HG03045 (cell line): ENCODE results near the gene SLF2.

ENCODE experiments used
- ATAC-seq: cut with Tn5 transposase; IDR thresholded peaks from one replicate; pipeline ENCODE4 v1.9.1; 2021; ENCODE audit warnings: mild to moderate bottlenecking, moderate library complexity; ENCODE audit not compliant: unreplicated experiment

Gene SLF2

DNA sequence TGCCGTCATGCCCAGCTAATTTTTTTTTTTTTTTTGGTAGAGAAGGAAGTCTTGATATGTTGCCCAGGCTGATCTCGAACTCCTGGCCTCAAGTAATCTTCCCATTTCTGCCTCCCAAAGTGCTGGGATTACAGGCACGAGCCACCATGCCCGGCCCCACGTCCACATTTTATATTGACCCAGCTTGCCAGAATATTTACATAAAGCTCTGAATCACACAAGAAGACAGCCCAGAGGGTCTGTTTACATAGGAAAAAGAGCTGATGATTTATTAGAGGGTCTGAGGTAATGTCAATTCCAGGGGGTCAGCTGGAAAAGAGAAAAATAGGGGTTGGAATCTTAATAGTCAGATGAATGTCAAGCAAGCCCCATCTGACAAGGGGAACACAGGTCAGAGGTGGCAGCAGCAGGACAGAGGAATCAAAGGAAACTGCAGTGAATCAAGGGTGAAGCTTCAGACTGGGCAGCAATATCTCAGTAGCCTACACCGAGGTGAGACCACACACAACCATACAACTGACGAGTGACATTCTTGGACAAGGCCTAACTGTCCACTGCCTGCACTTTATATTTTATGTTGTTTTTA lies 15.8 kb upstream of the SLF2 start:
- ATAC-seq, result no peak

DNA sequence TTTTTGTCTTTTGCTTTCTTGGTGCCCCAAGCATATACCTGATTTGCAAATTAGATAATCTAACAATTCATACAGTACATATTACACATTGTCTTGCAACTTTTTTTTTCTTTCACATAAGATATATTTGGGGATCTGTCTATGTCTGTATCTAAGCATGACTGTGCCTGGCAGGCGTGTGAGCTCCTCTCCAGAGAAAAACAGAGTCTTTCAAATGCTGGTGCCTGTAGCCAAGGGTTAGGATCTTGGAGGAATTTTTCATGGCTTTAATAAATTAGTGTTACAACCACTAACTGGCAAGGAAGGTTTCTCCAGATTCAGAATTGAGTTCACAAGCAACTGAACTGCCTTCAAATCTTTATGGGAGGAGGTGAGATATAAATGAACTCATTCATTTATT lies 14.8 kb upstream of the SLF2 start:
- ATAC-seq, result no peak

DNA sequence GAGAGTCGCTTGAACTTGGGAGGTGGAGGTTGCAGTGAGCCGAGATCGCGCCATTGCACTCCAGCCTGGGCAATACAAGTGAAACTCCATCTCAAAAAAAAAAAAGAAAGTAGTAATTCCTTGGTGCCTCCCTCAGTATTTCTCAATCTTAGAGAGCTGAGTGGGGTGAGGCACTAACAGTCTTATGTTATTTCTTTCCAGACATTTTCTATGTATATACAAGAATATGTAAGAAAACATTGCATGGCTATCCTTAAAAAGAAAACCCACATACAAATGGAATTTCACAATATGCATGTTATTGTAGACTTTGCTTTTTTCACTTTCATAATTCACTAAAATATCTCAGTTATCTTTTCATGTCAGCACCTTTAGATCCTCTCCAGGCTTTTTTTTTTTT lies 13.6 kb upstream of the SLF2 start:
- no peak for ATAC-seq

DNA sequence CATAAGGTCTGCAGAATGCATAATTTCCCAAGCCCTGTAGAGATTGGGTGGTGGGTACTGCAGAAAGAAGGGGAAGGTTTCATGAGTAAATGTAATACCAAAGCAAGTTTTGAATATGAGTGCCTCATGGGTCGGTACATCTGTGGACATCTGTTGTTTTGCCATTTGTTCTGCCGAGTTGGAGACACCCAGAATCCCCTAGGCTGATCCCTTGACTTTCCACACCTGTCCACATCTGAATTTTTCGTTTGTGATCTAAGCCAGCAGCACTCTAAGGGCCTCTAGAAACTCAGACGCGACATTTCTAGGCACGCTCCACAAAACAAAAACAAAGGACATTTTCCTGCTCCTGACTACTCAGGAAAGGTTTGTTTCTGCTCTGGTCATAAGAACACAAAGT lies 11.7 kb upstream of the SLF2 start:
- ATAC-seq, result no peak

DNA sequence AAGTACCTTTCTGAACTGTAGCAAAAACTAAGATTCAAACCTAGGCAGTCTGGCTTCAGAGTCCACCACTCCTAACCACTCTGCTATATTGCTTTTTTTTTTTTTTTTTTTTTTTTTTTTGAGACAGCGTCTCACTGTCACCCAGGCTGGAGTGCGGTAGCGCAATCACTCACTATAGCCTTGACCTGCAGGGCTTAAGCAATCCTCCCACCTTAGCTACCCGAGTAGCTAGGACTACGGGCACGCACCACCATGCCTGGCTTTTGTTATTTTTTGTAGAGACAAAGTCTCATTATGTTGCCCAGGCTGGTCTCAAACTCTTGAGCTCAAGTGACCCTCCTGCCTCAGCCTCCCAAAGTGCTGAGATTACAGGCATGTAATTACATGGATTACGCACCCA lies 10.1 kb upstream of the SLF2 start:
- no peak for ATAC-seq

DNA sequence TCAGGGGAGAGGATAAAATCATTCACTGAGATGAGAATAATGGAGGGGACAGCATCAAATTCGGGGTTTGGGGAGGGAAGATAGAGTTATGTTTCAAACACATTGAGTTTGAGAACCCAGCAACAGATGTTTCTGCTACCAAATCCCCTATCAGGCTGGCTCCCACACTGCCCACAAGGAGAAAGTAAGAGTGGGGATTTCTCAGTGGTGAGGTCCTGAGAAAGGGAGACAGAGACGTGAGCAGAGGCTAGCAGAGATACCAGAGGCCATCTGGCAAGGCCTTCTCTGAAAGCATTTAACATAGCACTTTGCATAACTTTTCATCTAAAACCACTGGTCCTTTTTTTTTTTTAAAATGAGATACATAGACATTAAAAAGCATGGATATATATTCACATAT lies 7.8 kb upstream of the SLF2 start:
- no peak for ATAC-seq

DNA sequence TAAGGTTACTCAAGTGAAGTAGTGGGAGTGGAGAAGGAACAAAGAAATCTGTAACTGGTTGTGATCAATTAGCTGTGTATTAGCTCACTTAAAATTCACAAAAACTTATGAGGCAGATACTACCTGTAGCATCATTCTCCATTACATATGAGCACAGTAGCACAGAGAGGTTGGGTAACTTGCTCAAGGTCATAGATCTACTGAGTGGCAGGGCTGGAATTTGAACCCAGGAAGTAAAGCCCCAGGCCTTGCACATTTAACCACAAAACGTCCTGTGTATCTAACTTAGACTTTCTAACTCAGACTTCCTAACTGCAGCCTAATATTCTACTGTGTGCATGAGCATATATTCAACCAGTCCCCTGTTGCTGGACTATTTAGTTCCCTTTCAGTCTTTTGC lies 5.6 kb upstream of the SLF2 start:
- ATAC-seq, result no peak

DNA sequence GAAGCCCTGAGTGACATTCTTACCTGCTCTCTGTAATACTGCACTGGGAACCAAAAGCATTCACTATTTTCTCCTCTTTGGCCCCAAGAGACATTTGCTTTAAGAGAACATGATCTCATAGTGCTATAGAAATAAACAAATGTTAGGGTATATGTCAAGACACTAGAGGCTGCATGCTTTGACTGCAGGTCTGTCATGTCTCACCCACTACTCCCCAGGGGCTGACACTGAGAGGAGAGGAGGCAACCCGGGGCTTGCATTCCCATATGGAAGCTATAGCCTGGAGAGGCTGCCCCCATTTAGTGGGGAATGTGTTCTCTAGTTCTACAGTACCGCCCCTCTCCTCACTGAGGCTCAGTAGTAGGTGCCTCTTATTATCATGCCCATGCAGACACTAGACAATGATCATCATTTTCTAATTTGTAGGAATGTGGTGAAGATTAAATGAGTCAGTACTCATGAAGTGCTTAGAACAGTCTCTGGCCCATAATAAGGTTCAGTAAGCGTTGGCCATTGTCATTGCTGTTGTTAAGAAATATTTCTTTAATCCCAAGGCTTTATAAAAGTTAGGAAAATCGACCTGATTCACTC lies 4.9 kb upstream of the SLF2 start:
- no peak for ATAC-seq

DNA sequence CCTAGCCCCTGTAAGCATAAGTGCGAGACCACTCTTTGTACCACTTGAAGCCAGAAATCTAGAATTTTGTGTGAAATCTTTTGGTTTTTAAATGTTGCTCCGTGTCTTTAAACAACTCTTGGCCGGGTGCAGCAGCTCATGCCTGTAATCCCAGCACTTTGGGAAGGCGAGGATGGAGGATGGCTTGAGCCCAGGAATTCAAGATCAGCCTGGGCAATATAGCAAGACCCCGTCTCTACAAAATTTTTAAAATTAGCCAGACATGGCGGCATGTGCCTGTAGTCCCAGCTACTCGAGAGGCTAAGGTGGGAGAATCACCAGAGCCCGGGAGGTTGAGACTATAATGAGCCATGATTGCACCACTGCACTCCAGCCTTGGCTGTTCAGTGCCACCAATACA lies 4.4 kb upstream of the SLF2 start:
- ATAC-seq, result no peak

DNA sequence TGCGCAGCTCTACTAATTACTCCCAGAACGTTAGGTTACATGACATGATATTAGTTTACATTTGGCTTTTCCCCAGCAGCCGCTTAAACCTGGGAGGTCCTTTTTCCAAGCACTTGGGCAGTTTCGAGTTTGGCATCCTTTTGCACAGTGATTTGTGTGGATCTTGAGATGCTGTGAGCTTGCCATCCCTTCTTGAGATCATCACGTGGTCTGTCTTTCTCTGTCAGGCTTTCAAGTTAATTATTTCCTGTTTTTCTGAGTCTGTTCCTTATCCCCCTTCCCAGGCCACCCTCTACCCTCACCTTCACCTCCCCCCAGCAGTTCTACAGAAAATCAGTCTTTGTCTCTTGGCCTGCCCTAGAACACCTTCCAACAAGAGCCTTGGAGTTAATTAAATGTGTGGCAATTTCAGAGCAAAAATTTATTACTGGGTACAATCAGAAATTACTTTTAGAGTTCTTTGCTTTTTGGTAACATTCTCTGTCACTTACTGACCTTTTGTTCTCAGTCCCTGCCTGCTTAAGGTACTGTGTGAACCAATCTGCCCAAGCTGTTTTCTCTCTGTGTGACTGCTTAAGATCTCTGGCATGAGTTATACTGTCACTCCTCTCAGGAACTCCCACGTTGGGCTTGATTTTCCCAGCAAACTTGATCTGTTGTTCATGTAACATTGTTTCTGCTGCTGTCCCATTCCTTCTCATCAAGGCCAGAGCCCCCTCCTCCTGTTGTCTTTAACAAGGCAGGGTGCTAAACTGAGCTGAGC lies 3.1 kb upstream of the SLF2 start:
- ATAC-seq, result no peak

DNA sequence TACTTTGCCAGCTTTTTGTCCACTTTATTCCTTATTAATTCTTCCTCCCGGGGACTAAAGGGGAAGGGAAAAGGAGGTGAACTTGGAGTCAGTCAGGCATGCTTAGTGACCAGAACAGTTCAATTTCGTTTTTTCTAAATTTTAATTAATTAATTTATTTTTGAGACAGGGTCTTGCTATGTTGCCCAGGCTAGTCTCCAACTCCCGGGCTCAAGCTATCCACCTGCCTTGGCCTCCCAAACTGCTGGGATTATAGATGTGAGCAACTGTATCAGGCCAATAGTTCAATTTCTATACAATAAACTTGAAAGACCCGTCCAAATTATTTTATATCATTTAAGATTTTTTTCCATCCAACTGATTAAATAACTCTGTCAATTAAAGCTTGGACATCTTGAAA lies 1.3 kb upstream of the SLF2 start:
- no peak for ATAC-seq

DNA sequence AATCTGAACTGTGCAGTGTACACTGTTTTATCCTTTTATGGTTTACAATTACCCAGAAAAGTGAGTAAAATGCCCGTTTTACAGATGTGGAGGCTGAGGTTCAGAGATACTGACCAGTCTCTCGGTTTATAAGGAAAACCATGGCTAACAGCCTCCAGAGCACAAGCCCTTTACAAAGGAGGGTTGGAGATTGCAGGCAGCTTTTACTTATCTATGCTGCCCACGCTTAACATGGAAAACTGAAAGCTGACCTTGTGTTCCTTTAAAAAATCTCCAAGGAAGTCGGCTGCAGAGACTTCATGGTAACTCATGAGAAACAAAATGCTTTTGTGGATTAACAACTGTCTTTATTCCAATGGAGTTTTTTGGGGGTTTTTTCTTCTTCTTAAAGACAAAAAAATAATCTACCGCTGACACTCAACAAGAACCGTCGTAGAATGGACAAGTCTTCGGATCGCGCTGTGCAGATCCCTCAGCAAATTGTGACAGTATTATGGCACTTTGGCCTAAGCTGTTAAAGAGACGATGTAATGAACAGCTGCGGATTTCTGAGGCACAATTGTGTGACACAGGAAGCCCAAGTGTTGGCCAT lies 654 bp upstream of the SLF2 start:
- no peak for ATAC-seq

DNA sequence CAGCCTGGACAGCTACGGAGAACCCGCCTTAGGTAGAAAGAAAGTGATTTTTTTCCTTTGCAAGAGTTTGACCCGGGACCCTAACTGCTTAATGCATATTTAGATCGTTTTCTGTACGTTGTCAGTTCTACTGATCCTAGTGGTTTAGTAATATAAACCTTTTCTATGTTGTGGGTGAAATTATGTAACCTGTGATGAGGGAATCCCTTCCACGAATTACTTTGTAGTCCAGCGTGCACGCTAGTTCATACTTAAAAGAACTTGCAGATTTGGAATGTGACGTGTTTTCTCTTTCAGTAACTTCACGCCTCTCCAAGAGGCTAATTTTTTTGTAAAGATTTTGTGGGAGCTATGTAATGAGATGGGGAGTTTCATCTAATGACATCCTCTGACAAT lies 705 bp downstream of the SLF2 start:
- no peak for ATAC-seq

DNA sequence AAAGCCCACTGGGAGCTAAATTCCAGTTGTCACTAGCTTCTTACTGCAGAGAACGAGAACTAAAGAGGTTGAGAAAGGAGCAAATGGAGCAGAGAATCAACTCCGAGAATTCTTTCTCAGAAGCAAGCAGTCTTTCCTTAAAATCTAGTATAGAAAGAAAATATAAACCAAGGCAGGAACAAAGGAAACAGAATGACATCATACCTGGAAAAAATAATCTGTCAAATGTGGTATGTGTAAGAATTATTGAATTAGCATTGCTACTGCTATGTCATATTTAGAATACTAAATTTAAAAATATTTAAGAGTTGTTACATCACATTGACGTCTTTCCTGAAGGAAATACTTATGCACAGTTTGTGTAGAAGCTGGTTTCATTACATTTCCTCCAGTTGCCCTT lies 4.3 kb downstream of the SLF2 start:
- no peak for ATAC-seq

DNA sequence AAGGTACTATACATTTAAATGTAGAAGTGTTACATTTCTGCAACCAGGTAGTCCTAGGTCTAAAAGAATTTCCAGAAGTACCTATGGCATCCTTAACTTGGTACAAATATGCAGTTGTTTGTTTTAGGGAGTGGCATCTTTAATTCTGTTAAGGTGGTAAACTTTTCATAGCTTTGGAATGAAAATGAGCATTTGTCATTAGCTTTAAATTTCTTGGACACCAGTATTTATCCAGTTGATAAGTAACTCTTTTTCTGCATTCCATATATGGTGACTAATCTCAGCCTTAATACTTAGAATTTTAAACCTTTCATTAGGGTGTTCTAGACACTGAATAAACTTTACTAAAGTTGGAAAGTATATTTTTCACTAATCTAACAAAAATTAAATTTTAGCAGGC lies 10.8 kb downstream of the SLF2 start:
- no peak for ATAC-seq

DNA sequence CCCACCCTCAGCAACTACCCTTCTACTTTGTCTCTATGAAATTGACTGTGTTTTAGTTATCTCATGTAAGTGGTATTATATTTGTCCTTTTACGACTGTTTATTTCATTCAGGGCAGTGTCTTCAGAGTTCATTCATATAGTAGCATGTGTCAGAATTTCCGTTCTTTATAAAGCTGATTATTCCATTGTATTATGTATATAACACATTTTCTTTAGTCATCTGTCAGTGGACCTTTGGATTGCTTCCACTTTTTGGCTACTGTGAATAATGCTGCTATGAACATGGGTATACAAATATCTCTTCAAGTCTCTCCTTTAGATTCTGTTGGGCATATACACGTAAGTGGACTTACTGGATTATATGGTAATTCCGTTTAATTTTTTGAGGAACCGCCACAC lies 14.5 kb downstream of the SLF2 start:
- no peak for ATAC-seq

DNA sequence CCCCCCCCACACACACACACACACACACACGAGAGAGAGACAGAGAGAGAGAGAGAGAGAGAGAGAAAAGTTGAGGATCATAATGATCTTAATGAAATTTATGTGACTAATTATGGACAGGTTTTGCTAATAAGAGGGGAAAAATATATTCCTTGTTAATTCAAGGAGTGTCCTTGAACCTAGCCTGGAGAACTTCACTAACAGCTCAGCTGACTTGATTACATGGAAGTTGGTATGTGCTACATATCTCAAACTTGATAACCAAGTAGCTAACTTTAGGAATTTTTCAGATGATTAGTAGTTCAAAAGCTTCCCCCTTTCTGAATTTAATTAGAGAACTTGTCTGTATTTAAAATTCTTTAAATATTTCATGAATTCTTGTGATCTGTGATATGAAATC lies 15.3 kb downstream of the SLF2 start:
- ATAC-seq, result no peak

DNA sequence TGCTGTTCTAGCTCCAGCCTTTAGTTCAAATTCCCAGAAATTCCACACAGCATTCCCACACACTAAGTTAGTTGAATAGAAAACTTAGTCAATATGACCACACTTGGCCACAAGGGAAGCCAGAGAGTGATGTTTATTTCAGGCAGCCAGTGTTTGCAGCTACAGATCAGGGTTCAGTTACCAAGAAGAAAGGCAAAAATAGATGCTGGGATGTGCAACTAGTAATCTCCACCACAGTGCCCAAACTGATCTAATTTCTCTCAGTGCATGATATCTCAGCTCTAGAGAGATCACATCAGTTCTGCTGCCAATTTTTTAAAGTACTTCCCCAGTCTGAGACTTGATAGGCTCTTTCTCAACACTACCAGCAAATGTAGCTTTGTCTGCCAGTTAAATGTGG lies 17.6 kb downstream of the SLF2 start:
- no peak for ATAC-seq

DNA sequence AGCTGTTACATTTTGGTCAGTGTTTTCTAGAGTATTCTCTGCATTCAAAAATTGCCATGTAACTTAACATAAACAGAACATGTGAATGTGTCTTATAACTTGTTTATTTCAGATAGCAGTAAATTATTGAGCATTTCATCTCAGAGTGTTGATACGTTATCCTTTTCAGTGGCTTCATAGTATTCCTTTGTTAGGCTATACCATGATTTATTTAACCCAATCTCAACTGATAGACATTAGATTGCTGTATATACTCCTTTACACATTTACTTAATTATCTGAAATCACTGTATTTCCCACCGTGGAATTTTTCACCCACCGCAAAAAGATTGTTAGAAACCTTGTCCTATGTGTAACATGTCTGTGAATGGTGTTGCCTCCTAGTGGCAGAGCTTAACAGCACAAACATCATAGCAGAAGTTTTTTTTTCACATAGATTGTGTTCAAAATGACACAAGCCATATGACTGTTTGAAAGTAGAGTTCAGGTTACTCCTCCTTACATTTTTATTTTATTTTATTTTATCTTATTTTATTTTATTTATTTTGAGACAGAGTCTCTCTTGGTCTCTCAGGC lies 21.4 kb downstream of the SLF2 start:
- no peak for ATAC-seq

DNA sequence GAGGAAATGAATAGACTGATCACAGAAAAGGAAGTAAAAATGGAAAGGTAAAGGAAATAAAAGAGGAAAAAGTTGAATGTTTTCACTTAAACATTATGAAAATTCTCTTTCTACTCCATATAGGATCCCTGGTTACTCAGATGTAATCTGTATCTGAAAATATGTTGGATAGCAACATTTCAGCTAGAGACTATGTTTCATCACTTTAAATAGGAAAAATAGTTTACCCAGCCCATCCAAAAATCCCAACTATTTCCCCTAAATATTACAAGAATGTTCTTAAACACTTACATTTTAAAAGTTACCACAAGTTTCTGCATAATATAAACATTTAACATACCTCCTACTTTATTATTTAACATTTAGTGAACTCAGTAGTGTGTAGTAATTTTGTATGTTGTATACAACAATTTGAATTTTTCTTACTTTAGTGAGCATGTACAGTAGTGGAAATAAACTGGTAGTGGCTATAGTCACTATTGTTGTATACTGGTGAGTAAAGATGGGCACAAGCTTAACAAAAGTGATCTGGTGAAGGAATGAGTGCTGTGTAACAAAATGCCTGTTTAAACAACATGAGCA lies 27.1 kb downstream of the SLF2 start:
- no peak for ATAC-seq

DNA sequence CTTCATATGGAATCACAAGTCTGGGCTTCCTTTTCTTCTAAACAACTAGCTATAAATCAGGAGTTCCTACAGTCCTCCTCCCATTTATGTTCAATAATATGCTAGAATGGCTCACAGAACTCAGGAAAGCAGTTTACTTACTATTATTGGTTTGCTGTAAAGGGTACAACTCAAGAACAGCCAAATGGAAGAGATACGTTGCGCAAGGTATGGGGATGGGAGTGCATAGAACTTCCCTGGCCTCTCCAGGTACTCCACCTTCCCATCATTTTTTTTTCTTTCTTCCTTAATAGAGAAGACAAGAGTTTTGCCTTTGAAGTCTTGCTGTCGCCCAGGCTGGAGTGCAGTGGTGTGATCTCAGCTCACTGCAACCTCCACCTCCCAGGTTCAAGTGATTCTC lies 29.5 kb downstream of the SLF2 start:
- no peak for ATAC-seq

DNA sequence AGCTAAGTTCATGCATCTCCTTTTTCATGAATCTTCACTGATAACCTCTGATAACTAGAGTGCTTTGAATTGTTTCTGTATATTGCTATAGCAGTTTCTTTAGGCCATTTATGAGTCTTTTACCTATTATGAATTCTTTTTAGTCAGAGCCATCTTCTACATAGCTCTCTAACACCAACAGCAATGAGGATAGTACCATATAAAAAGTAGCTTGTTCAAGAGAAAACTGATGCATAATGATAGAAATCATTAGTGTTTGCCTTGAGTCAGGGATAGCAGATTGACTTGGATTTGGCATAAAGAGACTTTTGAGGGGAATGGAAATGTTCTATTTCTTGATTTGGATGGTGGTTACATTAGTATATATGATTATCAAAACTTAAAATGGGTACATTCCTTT lies 30.7 kb downstream of the SLF2 start:
- ATAC-seq, result no peak
